ENCODE data around the gene AMN.

The AMN gene

DNA sequence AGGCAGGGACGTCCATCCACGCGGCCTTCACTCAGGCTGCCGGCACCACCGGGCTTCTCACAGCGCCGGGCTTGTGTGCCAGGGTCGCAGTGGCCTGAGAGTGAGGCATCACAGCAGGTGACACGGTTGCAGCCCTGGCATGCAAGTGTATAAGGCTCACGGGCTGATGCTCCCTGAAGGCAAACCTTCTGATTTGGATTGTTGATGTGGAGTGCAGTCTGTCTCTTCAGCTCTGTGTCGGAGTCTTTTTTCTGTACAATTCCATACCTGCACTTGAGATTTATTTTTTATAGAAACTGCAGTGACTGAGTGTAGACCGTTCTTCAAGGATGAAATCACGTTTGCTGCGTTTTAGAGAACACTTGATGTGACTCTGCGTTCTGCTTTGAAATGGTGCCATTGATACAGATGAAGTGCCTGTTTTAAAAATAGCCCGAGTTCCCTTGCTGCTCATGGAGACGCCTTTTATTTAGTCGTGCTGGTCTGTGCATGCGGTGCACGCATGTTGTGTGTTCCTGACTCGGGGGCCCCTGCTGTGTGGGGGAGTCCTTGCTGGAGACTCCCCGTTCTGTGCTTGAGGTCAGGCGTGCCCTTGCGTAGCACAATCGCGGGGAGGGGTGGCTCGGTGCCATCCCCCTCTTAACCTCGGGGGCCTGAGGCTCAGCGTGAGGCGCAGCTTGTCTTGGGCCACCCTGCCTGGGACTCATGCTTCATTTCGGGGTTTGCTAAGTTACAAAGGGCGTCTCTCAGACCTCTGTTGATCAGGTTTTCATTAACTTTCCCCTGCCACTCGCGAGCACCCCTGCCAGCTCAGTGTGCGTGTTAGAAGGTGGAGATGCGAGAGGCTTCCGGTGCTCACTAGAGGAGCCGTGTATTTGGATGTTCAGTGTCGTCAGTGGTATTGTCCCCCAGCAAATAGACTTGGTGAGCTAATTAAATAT is 21.6 kb upstream of the AMN start:
- no peak for DNase-seq

DNA sequence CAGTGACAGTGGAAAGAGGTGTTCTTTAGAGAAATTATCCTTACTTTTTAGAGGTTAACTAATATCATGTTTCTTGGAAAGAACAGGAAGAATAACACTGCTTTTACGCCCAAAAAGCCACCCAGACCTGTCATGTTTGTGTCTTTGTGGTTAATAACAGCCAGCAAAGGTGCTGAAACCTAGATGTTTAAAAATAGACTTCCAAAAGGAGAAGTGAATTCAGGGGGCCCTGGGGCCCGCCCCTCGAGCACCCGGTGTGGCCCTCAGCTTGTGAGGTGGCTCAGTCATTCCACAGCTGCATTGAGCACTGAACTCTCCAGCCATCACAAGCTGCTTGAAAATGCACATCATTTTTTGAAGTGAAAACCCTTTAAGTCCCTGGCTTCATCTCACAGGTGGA is 20.8 kb upstream of the AMN start:
- peak; percentile 29 for DNase-seq

DNA sequence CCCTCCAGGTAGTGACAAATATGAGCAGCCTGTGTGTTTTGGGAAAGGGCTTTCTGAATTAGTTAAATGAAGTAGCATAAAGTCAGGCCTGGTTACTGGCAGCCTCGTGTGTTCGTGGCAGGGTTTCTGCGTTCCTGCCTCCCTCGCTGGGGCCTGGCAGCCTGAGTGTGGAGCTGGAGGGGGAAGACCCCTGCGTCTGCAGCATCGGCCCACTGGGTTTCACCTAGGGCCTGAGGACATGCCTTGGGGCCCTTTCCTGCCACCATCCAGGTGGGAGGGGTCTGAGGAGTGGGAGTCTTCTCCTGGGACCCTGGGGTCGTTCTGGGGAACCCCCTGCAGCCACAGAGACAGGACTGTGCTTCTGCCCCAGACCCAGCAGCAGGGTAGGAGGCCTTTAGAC is 20.4 kb upstream of the AMN start:
- DNase-seq, result no peak

DNA sequence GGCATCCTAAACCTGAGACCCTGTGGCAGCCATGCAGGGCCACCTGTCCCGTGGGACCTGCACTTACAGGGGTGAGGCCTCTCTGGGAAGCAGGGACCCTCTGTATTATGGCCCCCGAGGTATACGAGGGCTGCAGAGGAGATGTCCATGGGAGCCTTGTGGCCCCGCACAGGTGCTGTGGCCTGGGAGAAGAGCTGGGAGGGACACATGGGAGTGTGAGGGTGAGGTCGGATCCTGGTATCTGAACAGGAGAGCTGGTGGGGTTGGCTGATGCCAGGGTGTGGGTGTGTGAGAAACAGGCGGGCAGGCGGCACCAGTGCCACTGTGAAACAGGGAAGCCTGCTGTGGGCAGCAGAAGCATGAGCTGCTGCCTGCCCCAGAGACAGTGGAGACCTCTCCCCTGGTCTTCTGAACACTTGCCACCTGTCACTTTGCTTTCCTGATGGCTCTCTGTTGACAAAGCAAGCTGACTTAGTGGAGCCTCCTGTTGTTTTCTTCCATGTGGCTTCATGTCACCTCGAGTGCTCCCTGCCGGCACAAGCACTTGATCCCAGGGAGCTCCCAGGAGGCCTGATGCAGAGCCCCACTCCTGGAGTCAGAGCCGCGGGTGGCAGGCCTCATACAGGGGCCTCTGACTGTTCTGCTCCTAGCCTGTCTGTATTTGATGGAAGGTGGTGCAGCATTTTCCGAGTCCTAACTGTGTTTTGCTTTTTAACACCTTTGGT is 19.8 kb upstream of the AMN start:
- DNase-seq, result no peak

- DNase-seq, result no peak
Measured at GRCh38 chr14:102903248-102903888, 19.1 kb upstream of the AMN start.

- no peak for DNase-seq
Measured at GRCh38 chr14:102903889-102904512, 18.5 kb upstream of the AMN start.

DNA sequence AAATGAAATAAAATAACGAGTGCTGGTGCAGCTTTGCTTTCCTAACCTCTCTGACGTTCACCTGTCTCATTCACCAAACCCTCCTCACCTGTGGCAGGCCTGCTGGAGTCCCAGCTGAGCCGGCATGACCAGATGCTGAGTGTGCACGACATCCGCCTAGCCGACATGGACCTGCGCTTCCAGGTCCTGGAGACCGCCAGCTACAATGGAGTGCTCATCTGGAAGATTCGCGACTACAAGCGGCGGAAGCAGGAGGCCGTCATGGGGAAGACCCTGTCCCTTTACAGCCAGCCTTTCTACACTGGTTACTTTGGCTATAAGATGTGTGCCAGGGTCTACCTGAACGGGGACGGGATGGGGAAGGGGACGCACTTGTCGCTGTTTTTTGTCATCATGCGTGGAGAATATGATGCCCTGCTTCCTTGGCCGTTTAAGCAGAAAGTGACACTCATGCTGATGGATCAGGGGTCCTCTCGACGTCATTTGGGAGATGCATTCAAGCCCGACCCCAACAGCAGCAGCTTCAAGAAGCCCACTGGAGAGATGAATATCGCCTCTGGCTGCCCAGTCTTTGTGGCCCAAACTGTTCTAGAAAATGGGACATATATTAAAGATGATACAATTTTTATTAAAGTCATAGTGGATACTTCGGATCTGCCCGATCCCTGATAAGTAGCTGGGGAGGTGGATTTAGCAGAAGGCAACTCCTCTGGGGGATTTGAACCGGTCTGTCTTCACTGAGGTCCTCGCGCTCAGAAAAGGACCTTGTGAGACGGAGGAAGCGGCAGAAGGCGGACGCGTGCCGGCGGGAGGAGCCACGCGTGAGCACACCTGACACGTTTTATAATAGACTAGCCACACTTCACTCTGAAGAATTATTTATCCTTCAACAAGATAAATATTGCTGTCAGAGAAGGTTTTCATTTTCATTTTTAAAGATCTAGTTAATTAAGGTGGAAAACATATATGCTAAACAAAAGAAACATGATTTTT is 17.1 kb upstream of the AMN start:
- DNase-seq, result no peak

GRCh38 chr14:102906616-102907302 is 15.7 kb upstream of the AMN start:
- no peak for DNase-seq

DNA sequence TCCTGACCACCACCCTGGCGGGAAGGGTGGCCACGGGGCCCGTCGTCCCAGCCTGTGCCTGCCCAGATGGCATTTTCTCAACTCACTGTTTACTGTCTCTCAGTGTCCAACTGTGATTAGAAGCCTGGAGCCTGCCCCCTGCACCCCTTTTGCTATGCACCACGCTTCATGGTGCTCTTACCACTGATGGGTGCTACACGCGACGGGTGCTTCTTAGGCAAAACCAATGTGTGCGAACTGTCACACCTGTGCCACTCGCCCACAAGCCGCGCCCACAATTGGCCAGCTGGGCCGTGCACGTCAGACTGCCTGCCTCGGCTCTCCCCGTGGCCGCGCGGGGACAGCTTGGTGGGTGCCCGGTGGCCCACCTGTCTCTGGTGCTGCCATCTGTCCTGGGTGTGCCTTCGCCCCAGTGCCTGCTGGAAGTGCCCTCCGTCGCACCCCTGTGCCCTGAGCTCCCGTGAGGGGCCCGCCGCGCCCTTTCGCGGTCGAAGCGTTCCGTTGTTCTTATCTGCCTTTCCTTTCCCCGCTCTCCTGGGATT is 15.1 kb upstream of the AMN start:
- DNase-seq, result no peak

- no peak for DNase-seq
Measured at GRCh38 chr14:102907980-102908730, 14.3 kb upstream of the AMN start.

- no peak for DNase-seq
Measured at GRCh38 chr14:102908766-102909455, 13.6 kb upstream of the AMN start.

DNA sequence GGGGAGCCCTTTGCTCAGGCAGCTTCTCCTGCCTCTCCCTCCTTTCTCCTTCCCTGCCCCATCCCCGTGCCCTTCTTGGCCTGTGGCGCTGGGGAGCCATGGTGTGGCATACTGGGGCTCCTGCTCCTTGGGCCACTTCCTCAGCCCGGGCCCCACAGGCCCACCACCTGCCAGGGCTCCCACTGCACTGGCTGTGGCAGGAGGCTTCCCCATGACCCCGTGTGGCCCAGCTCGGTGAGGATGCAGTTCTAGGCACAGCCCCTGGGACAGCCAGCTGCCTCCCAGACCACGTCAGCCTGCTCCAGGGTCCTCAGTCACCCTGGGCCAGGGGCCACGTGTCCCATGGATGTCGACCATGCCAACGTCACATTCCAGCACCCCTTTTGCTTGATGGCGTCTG is 13.0 kb upstream of the AMN start:
- no peak for DNase-seq

GRCh38 chr14:102909911-102910310 is 12.6 kb upstream of the AMN start:
- DNase-seq, result no peak

DNA sequence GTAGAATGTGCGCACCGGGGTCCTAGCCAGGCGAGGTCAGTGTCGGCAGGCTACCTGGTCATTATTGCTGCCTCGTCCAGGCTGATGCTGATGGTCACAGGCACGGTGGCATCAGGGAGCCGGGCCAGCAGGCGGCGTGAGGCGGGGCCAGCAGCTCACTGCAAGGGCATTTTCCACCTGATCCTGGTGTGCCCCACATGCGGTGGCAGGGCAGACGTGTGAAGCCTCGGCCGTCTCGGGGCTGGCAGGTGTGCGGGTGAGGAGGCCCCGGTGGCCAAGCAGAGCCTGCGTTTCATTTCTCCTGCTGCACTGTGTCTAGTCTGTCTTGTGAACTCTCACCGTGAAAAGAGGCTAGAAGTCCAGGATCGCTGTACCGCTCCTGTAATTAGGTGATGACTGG is 12.0 kb upstream of the AMN start:
- DNase-seq, result no peak

- no peak for DNase-seq
Measured at GRCh38 chr14:102911541-102911951, 10.9 kb upstream of the AMN start.

GRCh38 chr14:102911991-102912761 is 10.3 kb upstream of the AMN start:
- no peak for DNase-seq

GRCh38 chr14:102913341-102914211 is 8.9 kb upstream of the AMN start:
- DNase-seq, result no peak

Measured in KG1 (cell line).